ENCODE data around the gene GTF3C4. TPM values are rescaled to one million over a fixed set of nuclear protein-coding genes. Genes with fewer than 3 reads are reported as not detected.

The GTF3C4 gene
- total RNA-seq, 1 donor from 2014 or later: 27.9 TPM

GRCh38 chr9:132722564-132723065, 52.4 kb downstream of the GTF3C4 start:
- no peak overlapping the region for H2AFZ ChIP-seq (ENCODE audit: low read depth, low read length)

GRCh38 chr9:132723809-132724208, 53.5 kb downstream of the GTF3C4 start:
- TF ChIP-seq CTCF (IDR thresholded peaks at IDR 0.05; ENCODE audit: insufficient read depth, low read depth, low read length): no peak
- no peak for TF ChIP-seq EZH2 (IDR thresholded peaks at IDR 0.05; ENCODE audit: insufficient read depth, low read length)
- H2AFZ ChIP-seq (ENCODE audit: low read depth, low read length): no peak overlapping the region
- H3K36me3 ChIP-seq (ENCODE audit: insufficient read depth, low read length): no peaks in the 10 kb centered on the region
- H3K4me3 Mint-ChIP-seq (ENCODE audit: unreplicated experiment): no peak overlapping the region
- H3K9me3 Mint-ChIP-seq (ENCODE audit: unreplicated experiment): peaks cover 8% of the 10 kb centered on the region
- no peaks in the 10 kb centered on the region for H3K9me3 ChIP-seq (ENCODE audit: insufficient read depth, low read depth, low read length)
- H3K4me3 ChIP-seq (ENCODE audit: insufficient read depth, low read depth, low read length): no peak overlapping the region
- peaks cover 4% of the 10 kb centered on the region for H3K27me3 ChIP-seq (ENCODE audit: insufficient read depth, low read length)
- no peak for FAIRE-seq
- no peak for DNase-seq (ENCODE audit: low read depth)
- H3K27me3 Mint-ChIP-seq (ENCODE audit: low read depth, unreplicated experiment): peaks cover 37% of the 10 kb centered on the region
- no peaks in the 10 kb centered on the region for H4K20me1 ChIP-seq (ENCODE audit: insufficient read depth, low read length)
- H3K4me1 ChIP-seq (ENCODE audit: insufficient read depth, low read length): no peaks in the 10 kb centered on the region
- no peaks in the 10 kb centered on the region for H3K79me2 ChIP-seq (ENCODE audit: insufficient read depth, low read length)
- no peak overlapping the region for H3K4me2 ChIP-seq (ENCODE audit: low read length)
- H3K27ac ChIP-seq (ENCODE audit: low read depth, low read length): no peak overlapping the region
- H3K27ac Mint-ChIP-seq (ENCODE audit: unreplicated experiment): no peak overlapping the region
- no peaks in the 10 kb centered on the region for H3K36me3 Mint-ChIP-seq (ENCODE audit: low read depth, unreplicated experiment)
- no peak overlapping the region for H3K9ac ChIP-seq (ENCODE audit: low read length)
- H3K4me1 Mint-ChIP-seq (ENCODE audit: low read depth, unreplicated experiment): peaks cover 2% of the 10 kb centered on the region

More at GRCh38 chr9:132722564-132723065, 52.4 kb downstream of the GTF3C4 start:
- Histone ChIP-seq H3K4me2 (ENCODE audit: low read length) (no peak overlapping the region), H3K9me3 (ENCODE audit: insufficient read depth, low read depth, low read length) (no peaks in the 10 kb centered on the region), H3K9ac (ENCODE audit: low read length) (no peak overlapping the region), H3K36me3 (ENCODE audit: insufficient read depth, low read length) (no peaks in the 10 kb centered on the region), H3K4me1 (ENCODE audit: insufficient read depth, low read length) (no peaks in the 10 kb centered on the region), H3K27me3 (ENCODE audit: insufficient read depth, low read length) (peaks cover 4% of the 10 kb centered on the region), H3K79me2 (ENCODE audit: insufficient read depth, low read length) (no peaks in the 10 kb centered on the region), H4K20me1 (ENCODE audit: insufficient read depth, low read length) (no peaks in the 10 kb centered on the region), H3K4me3 (ENCODE audit: insufficient read depth, low read depth, low read length) (no peak overlapping the region), H3K27ac (ENCODE audit: low read depth, low read length) (no peak overlapping the region)
- H3K4me1 Mint-ChIP-seq (ENCODE audit: low read depth, unreplicated experiment): peaks cover 2% of the 10 kb centered on the region
- no peak for TF ChIP-seq CTCF (IDR thresholded peaks at IDR 0.05; ENCODE audit: insufficient read depth, low read depth, low read length)
- TF ChIP-seq EZH2 (IDR thresholded peaks at IDR 0.05; ENCODE audit: insufficient read depth, low read length): no peak
- no peak overlapping the region for H3K4me3 Mint-ChIP-seq (ENCODE audit: unreplicated experiment)
- no peak for DNase-seq (ENCODE audit: low read depth)
- peaks cover 4% of the 10 kb centered on the region for H3K9me3 Mint-ChIP-seq (ENCODE audit: unreplicated experiment)
- FAIRE-seq: no peak
- H3K27me3 Mint-ChIP-seq (ENCODE audit: low read depth, unreplicated experiment): peaks cover 43% of the 10 kb centered on the region
- no peaks in the 10 kb centered on the region for H3K36me3 Mint-ChIP-seq (ENCODE audit: low read depth, unreplicated experiment)
- no peak overlapping the region for H3K27ac Mint-ChIP-seq (ENCODE audit: unreplicated experiment)

GRCh38 chr9:132725306-132725705, 55.0 kb downstream of the GTF3C4 start:
- Histone ChIP-seq H3K9ac (ENCODE audit: low read length) (no peak overlapping the region), H2AFZ (ENCODE audit: low read depth, low read length) (no peak overlapping the region), H3K9me3 (ENCODE audit: insufficient read depth, low read depth, low read length) (no peaks in the 10 kb centered on the region), H3K27ac (ENCODE audit: low read depth, low read length) (no peak overlapping the region), H4K20me1 (ENCODE audit: insufficient read depth, low read length) (no peaks in the 10 kb centered on the region), H3K4me2 (ENCODE audit: low read length) (no peak overlapping the region), H3K27me3 (ENCODE audit: insufficient read depth, low read length) (peaks cover 4% of the 10 kb centered on the region), H3K4me1 (ENCODE audit: insufficient read depth, low read length) (no peaks in the 10 kb centered on the region), H3K79me2 (ENCODE audit: insufficient read depth, low read length) (no peaks in the 10 kb centered on the region), H3K36me3 (ENCODE audit: insufficient read depth, low read length) (no peaks in the 10 kb centered on the region), H3K4me3 (ENCODE audit: insufficient read depth, low read depth, low read length) (no peak overlapping the region)
- Mint-ChIP-seq H3K27me3 (ENCODE audit: low read depth, unreplicated experiment) (peaks cover 43% of the 10 kb centered on the region), H3K4me1 (ENCODE audit: low read depth, unreplicated experiment) (no peaks in the 10 kb centered on the region), H3K27ac (ENCODE audit: unreplicated experiment) (no peak overlapping the region), H3K36me3 (ENCODE audit: low read depth, unreplicated experiment) (no peaks in the 10 kb centered on the region), H3K4me3 (ENCODE audit: unreplicated experiment) (no peak overlapping the region), H3K9me3 (ENCODE audit: unreplicated experiment) (peaks cover 8% of the 10 kb centered on the region)
- no peak for FAIRE-seq
- DNase-seq (ENCODE audit: low read depth): no peak
- no peak for TF ChIP-seq CTCF (IDR thresholded peaks at IDR 0.05; ENCODE audit: insufficient read depth, low read depth, low read length)

Data from astrocyte (in vitro differentiated cells and primary cell).